Adrenal gland (tissue), 5 donors: ENCODE measurements around the gene MADD.

Experiments
- POLR2A ChIP-seq, 2 donors: fragments of 450-650 bp; IDR thresholded peaks; one replicate each; pipeline ENCODE4 v1.6.1; 2017; ENCODE audit warnings: antibody characterized with exemption in 2 of 2, mild to moderate bottlenecking in 2 of 2, moderate library complexity in 1 of 2
- TF ChIP-seq, protein P1 (sequence below), 6 experiments: fragments of 450-650 bp in 4 of 6; fragments of 200-600 bp in 2 of 6; sonication (generic) in 1 of 6; IDR thresholded peaks; 1 replicate in 5 of 6; 2 replicates in 1 of 6; pipeline versions ENCODE4 v1.5.1 to v1.8.0; 2016 to 2021; ENCODE audit warnings: antibody characterized with exemption in 6 of 6, mild to moderate bottlenecking in 2 of 6, moderate library complexity in 1 of 6
- donor health status: DM: no; HTN: no; CAD: no.

DNA sequence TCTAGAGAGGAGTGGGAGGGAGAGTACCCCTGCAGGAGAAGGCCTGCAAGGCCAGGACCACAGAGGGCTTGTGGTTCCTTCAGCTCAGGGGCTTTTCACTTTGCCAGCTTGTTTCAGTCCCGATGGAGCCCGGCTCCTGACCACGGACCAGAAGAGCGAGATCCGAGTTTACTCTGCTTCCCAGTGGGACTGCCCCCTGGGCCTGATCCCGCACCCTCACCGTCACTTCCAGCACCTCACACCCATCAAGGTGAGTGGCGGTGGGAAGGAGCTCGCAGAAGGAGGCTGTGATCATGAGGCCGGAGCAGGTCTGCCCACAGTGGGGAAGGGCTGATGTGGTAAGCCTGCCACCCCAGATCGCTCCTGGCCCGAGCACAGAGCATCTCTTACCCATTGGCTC, 34.8 kb upstream of the MADD start:
- TF ChIP-seq, protein P1, sequence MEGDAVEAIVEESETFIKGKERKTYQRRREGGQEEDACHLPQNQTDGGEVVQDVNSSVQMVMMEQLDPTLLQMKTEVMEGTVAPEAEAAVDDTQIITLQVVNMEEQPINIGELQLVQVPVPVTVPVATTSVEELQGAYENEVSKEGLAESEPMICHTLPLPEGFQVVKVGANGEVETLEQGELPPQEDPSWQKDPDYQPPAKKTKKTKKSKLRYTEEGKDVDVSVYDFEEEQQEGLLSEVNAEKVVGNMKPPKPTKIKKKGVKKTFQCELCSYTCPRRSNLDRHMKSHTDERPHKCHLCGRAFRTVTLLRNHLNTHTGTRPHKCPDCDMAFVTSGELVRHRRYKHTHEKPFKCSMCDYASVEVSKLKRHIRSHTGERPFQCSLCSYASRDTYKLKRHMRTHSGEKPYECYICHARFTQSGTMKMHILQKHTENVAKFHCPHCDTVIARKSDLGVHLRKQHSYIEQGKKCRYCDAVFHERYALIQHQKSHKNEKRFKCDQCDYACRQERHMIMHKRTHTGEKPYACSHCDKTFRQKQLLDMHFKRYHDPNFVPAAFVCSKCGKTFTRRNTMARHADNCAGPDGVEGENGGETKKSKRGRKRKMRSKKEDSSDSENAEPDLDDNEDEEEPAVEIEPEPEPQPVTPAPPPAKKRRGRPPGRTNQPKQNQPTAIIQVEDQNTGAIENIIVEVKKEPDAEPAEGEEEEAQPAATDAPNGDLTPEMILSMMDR (IDR thresholded peaks at IDR 0.05) = no peak
- no peak for TF ChIP-seq POLR2A (IDR thresholded peaks at IDR 0.05)
